Measurements from ENCODE around the gene WNK4. TPM values are rescaled to one million over a fixed set of nuclear protein-coding genes. Genes with fewer than 3 reads are reported as not detected.

Gene WNK4
- total and polyA plus RNA-seq, 4 donors, result 0.09 to 0.77 (median 0.45) TPM

GRCh38 chr17:42819939-42820535, 39.6 kb downstream of the WNK4 start:
- H3K27me3 ChIP-seq (ENCODE audit: control insufficient read depth in 3 of 3, insufficient read depth in 3 of 3, low read length in 2 of 3), result no peaks in the 10 kb centered on the region
- no peak overlapping the region for H3K27ac ChIP-seq (ENCODE audit: low read depth in 1 of 2, low read length in 1 of 2)
- 36 to 37% methylated on average over 2 of the region's 2 CpGs for WGBS, 2 donors
- H3K9ac ChIP-seq (ENCODE audit: insufficient read depth in 1 of 2, low read length in 2 of 2), result no peak overlapping the region
- peak; percentile 18 for TF ChIP-seq CTCF (IDR thresholded peaks at IDR 0.05; ENCODE audit: control extremely low read depth, extremely low read depth)
- no peak overlapping the region for H3K4me3 ChIP-seq
- no peaks in the 10 kb centered on the region for H3K9me3 ChIP-seq (ENCODE audit: control insufficient read depth in 4 of 4, insufficient read depth in 3 of 4, low read length in 3 of 4)
- DNase-seq, result peak in 2 of 3 donors; percentile 43 to 50
- peaks cover 25 to 45% (median 30%) of the 10 kb centered on the region in 4 donors for H3K36me3 ChIP-seq (ENCODE audit: control insufficient read depth in 4 of 4, insufficient read depth in 4 of 4, low read length in 4 of 4)
- H3K4me1 ChIP-seq (ENCODE audit: control insufficient read depth in 5 of 5, insufficient read depth in 5 of 5, low read length in 5 of 5), result peaks cover 0 to 11% (median 5%) of the 10 kb centered on the region in 5 donors
- no peak for ATAC-seq (ENCODE audit: insufficient read depth, low FRiP score)

GRCh38 chr17:42821176-42821575, 40.8 kb downstream of the WNK4 start:
- Histone ChIP-seq H3K27me3 (ENCODE audit: control insufficient read depth in 3 of 3, insufficient read depth in 3 of 3, low read length in 2 of 3) (no peaks in the 10 kb centered on the region), H3K4me1 (ENCODE audit: control insufficient read depth in 5 of 5, insufficient read depth in 5 of 5, low read length in 5 of 5) (peaks cover 0 to 11% (median 4%) of the 10 kb centered on the region in 5 donors), H3K9me3 (ENCODE audit: control insufficient read depth in 4 of 4, insufficient read depth in 3 of 4, low read length in 3 of 4) (no peaks in the 10 kb centered on the region), H3K36me3 (ENCODE audit: control insufficient read depth in 4 of 4, insufficient read depth in 4 of 4, low read length in 4 of 4) (peaks cover 18 to 35% (median 22%) of the 10 kb centered on the region in 4 donors), H3K27ac (ENCODE audit: low read depth in 1 of 2, low read length in 1 of 2) (no peak overlapping the region), H3K4me3 (no peak overlapping the region), H3K9ac (ENCODE audit: insufficient read depth in 1 of 2, low read length in 2 of 2) (no peak overlapping the region)
- TF ChIP-seq CTCF (IDR thresholded peaks at IDR 0.05; ENCODE audit: control extremely low read depth, extremely low read depth), result no peak
- DNase-seq (no peak), ATAC-seq (ENCODE audit: insufficient read depth, low FRiP score) (no peak)
- WGBS, 2 donors, result 92 to 96% methylated on average over 7 of the region's 7 CpGs

- Histone ChIP-seq H3K9me3 (ENCODE audit: control insufficient read depth in 4 of 4, insufficient read depth in 3 of 4, low read length in 3 of 4) (no peaks in the 10 kb centered on the region), H3K9ac (ENCODE audit: insufficient read depth in 1 of 2, low read length in 2 of 2) (no peak overlapping the region), H3K36me3 (ENCODE audit: control insufficient read depth in 4 of 4, insufficient read depth in 4 of 4, low read length in 4 of 4) (no peaks in the 10 kb centered on the region), H3K27ac (ENCODE audit: low read depth in 1 of 2, low read length in 1 of 2) (no peak overlapping the region), H3K4me3 (no peak overlapping the region), H3K27me3 (ENCODE audit: control insufficient read depth in 3 of 3, insufficient read depth in 3 of 3, low read length in 2 of 3) (no peaks in the 10 kb centered on the region), H3K4me1 (ENCODE audit: control insufficient read depth in 5 of 5, insufficient read depth in 5 of 5, low read length in 5 of 5) (peaks cover 3 to 16% (median 4%) of the 10 kb centered on the region in 5 donors)
- DNase-seq (no peak), ATAC-seq (ENCODE audit: insufficient read depth, low FRiP score) (no peak)
- 91 to 93% methylated on average over 1 of the region's 1 CpG for WGBS, 2 donors
- no peak for TF ChIP-seq CTCF (IDR thresholded peaks at IDR 0.05; ENCODE audit: control extremely low read depth, extremely low read depth)
Measured at GRCh38 chr17:42827472-42827871, 47.1 kb downstream of the WNK4 start.

- no peak for TF ChIP-seq CTCF (IDR thresholded peaks at IDR 0.05; ENCODE audit: control extremely low read depth, extremely low read depth)
- Histone ChIP-seq H3K9me3 (ENCODE audit: control insufficient read depth in 4 of 4, insufficient read depth in 3 of 4, low read length in 3 of 4) (no peaks in the 10 kb centered on the region), H3K27me3 (ENCODE audit: control insufficient read depth in 3 of 3, insufficient read depth in 3 of 3, low read length in 2 of 3) (no peaks in the 10 kb centered on the region), H3K4me3 (no peak overlapping the region), H3K27ac (ENCODE audit: low read depth in 1 of 2, low read length in 1 of 2) (no peak overlapping the region), H3K9ac (ENCODE audit: insufficient read depth in 1 of 2, low read length in 2 of 2) (no peak overlapping the region), H3K4me1 (ENCODE audit: control insufficient read depth in 5 of 5, insufficient read depth in 5 of 5, low read length in 5 of 5) (peaks cover 0 to 18% (median 3%) of the 10 kb centered on the region in 5 donors), H3K36me3 (ENCODE audit: control insufficient read depth in 4 of 4, insufficient read depth in 4 of 4, low read length in 4 of 4) (peaks cover 0 to 7% (median 5%) of the 10 kb centered on the region in 4 donors)
- no peak for DNase-seq
- ATAC-seq (ENCODE audit: insufficient read depth, low FRiP score), result no peak
Measured at GRCh38 chr17:42830971-42831370, 50.6 kb downstream of the WNK4 start.
